Activated CD4-positive, alpha-beta T cell treated with anti-CD3 and anti-CD28 coated beads, Interleukin-2, amount 10 ng/mL, durations not matched to agents 24 days and 14 days (primary cell): Measurements from ENCODE around the gene KDM2B. TPM values are rescaled to one million over a fixed set of nuclear protein-coding genes. Genes with fewer than 3 reads are reported as not detected.

Experiments used
- DNase-seq: peaks from one replicate; pipeline ENCODE4 v3.0.0; 2022
- H3K27ac Mint-ChIP-seq: one replicate; pipeline ENCODE4 v1.8.0; 2022; ENCODE audit warnings: mild to moderate bottlenecking, mixed read lengths
- H3K27me3 Mint-ChIP-seq: one replicate; pipeline ENCODE4 v1.8.0; 2022; ENCODE audit warnings: mixed read lengths
- H3K36me3 Mint-ChIP-seq: one replicate; pipeline ENCODE4 v1.8.0; 2022; ENCODE audit warnings: low read depth, mild to moderate bottlenecking, mixed read lengths
- H3K4me1 Mint-ChIP-seq: one replicate; pipeline ENCODE4 v1.8.0; 2021; ENCODE audit warnings: mixed read lengths
- H3K4me3 Mint-ChIP-seq: one replicate; pipeline ENCODE4 v1.8.0; 2022; ENCODE audit warnings: mild to moderate bottlenecking, moderate library complexity, mixed read lengths
- H3K9me3 Mint-ChIP-seq: one replicate; pipeline ENCODE4 v1.8.0; 2021; ENCODE audit warnings: mixed read lengths
- intact Hi-C: fragments of 100-400 bp; cut with micrococcal nuclease; formaldehyde crosslinking; loops from one replicate; pipeline ENCODE4 v1.15.1; 2023
- total RNA-seq: library from RNA; stranded (reverse); gene quantifications from 2 replicates; pipeline ENCODE4 v1.2.3, GENCODE V29; 2022

The KDM2B gene
- total RNA-seq, 1 donor from 2014 or later: 60.7 TPM

DNA sequence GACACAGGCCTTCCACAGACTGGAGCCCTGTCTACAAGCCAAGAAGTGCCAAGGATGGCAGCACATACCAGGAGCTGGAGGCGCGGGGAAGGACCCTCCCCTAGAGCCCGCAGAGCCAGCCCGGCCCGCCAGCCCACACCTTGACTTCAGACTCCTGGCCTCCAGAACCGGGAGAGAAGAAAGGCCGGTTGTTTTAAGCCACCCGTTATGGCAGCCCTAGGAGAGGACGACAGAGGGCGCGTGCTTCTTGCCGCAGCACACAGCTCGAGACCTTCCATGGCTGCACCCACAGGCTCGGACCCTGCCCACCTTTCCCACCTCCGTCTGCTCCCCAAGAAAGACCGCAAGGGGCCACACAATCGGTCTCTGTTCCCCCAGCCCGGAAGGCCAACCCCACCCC is 127.2 kb downstream of the KDM2B start:
- no peak overlapping the region for H3K4me3 Mint-ChIP-seq
- H3K27ac Mint-ChIP-seq: no peak overlapping the region
- no peaks in the 10 kb centered on the region for H3K27me3 Mint-ChIP-seq
- peaks cover 20% of the 10 kb centered on the region for H3K4me1 Mint-ChIP-seq
- peaks cover 17% of the 10 kb centered on the region for H3K36me3 Mint-ChIP-seq
- intact Hi-C loops: no loop called here
- no peak for DNase-seq
- H3K9me3 Mint-ChIP-seq: no peaks in the 10 kb centered on the region

DNA sequence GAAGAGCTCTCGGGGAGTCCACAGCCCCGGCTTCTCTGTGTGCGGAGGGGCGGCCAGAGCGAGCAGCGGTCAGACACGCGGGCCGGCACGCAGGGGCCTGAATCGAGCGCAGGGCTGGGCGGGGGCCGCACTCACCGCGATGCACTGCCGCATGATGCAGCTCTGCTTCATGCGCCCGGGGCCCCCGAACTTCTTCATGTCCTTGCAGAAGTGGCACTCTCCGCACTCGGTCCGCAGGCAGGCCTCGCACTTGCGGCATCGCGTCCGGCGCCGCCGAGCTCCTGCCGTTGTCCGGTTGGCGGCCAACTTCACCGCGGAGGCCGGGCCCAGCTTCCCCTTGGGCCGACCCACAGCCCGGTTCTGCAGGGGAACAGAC is 127.8 kb downstream of the KDM2B start:
- Mint-ChIP-seq H3K4me3 (no peak overlapping the region), H3K27ac (no peak overlapping the region), H3K36me3 (peaks cover 19% of the 10 kb centered on the region), H3K9me3 (no peaks in the 10 kb centered on the region), H3K27me3 (no peaks in the 10 kb centered on the region), H3K4me1 (peaks cover 20% of the 10 kb centered on the region)
- intact Hi-C loops: no loop called here
- DNase-seq: no peak

DNA sequence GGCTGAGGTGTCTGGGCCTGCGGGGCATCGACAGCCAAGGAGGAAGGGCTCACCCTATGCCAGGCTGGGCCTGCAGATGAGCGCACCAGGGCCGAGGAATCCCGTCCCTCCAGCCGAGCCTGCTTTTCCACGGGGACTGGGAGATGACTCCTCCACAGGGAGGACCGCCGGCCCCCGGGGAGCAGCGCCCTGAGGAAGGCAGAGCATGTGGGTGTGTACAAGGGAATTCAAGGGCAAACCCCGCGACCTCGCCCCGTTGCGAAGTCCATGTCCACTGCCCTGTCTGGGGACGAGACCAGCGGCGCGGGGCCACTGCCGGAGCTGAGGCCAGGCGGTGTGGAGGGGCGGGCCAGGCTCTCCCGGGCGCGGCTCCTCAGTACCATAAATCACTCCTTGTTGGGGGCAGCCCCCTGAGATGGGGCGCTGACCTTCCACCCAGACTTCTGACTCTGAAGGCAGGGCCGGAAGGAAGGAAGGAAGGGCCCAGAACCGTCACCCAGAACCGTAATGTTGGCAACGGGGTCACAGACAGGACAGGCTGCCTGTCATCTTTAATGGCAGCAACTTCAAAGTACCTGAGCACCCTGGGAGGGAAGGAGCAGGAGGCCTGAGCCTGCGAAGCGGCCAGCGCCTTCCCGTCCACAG is 128.4 kb downstream of the KDM2B start:
- no peak for DNase-seq
- intact Hi-C loops: no loop called here
- Mint-ChIP-seq H3K27me3 (no peaks in the 10 kb centered on the region), H3K36me3 (peaks cover 18% of the 10 kb centered on the region), H3K4me3 (no peak overlapping the region), H3K4me1 (peaks cover 17% of the 10 kb centered on the region), H3K27ac (no peak overlapping the region), H3K9me3 (no peaks in the 10 kb centered on the region)

DNA sequence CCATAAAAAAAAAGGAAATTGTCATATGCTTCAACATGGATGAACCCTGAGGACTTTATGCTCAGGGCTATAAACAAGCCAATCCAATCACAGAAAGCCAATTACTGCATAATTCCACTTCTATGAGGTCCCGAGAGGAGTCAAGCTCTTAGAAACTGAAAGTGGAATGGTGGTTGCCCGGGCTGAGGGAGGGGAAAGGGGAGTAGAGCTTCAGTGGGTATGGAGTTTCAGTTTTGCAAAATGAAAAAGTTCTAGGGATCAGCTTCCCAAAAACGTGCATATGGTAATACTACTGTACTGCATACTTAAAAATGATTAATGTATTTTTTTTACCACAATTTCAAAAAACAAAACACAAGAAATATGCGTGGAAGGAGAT is 128.9 kb downstream of the KDM2B start:
- DNase-seq: no peak
- Mint-ChIP-seq H3K9me3 (no peaks in the 10 kb centered on the region), H3K27ac (peak overlapping the region; percentile 26), H3K36me3 (peaks cover 18% of the 10 kb centered on the region), H3K27me3 (no peaks in the 10 kb centered on the region), H3K4me3 (no peak overlapping the region), H3K4me1 (peaks cover 14% of the 10 kb centered on the region)
- intact Hi-C loops: no loop called here

DNA sequence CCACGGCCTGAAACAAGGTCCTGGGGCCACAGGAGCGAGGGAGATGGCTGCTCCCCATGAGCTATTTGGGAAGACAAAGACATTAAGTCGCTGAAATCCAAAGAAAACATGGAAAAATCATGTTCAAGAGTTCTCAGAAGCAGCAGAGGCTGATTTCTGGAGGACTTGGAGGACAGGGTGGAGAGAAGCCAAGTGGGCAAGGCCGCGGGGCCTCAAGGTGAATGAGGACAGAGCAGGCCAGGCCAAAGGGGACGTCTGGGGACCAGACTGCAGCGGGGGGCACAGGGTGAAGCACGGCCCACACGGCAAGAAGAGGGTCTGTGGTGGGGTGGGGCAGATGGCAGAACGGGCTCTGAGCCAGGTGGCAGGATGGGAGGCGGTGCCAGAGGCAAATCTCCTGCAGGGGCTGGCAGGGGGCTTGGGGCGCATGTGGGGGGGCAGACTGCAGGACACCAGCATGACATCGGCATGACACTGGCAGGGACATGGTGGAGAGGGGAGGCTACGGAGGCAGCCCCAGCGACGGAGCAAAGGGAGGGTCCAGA is 132.0 kb downstream of the KDM2B start:
- Mint-ChIP-seq H3K36me3 (peaks cover 30% of the 10 kb centered on the region), H3K4me3 (no peak overlapping the region), H3K4me1 (peaks cover 13% of the 10 kb centered on the region), H3K27me3 (no peaks in the 10 kb centered on the region), H3K27ac (no peak overlapping the region), H3K9me3 (no peaks in the 10 kb centered on the region)
- DNase-seq: no peak
- intact Hi-C loops: no loop called here

DNA sequence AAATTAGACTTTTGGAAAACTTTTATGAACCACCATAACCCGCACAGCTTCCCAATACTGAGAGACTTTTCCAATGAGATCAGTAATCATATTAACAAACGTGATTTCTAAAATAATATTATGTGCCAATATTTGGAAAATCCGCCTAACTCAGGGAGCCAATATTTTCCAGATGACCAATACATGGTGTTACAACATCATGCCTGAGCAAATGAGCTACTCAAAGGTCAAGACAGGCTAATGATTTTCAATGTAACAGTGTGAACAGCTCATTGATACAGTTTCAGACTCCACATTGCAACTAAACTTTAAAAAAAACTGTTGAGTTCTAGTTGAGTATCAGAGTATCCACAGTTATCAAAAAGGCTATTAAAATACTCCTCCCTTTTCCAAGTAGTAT is 134.1 kb downstream of the KDM2B start:
- no peaks in the 10 kb centered on the region for H3K9me3 Mint-ChIP-seq
- H3K4me3 Mint-ChIP-seq: no peak overlapping the region
- H3K4me1 Mint-ChIP-seq: peaks cover 10% of the 10 kb centered on the region
- DNase-seq: no peak
- H3K27me3 Mint-ChIP-seq: no peaks in the 10 kb centered on the region
- intact Hi-C loops: no loop called here
- H3K36me3 Mint-ChIP-seq: peaks cover 31% of the 10 kb centered on the region
- no peak overlapping the region for H3K27ac Mint-ChIP-seq

DNA sequence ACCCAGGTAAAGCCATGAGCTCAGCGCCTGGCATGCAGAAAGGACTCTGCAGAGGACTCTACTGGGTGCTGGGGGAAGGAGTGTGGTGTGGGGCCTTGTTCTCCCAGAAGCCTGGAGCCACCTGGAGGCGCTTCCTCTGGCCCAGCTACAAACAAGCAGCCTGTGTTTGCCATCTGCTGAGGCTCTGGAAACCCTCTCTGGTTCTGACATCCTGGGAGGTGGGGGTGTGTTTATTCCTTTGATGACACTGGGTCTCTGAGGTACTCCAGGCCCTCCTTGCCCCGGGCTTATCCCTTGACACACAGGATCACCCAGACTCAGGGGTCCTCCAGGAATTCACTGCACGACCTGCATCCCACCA is 136.0 kb downstream of the KDM2B start:
- intact Hi-C loops: loop anchor here (5.0 kb wide), 1 partner anchor 93 kb away; the partner anchor contains the start of gene ANAPC5
- Mint-ChIP-seq H3K4me3 (no peak overlapping the region), H3K9me3 (no peaks in the 10 kb centered on the region), H3K4me1 (peaks cover 4% of the 10 kb centered on the region), H3K36me3 (peaks cover 39% of the 10 kb centered on the region), H3K27ac (no peak overlapping the region), H3K27me3 (no peaks in the 10 kb centered on the region)
- DNase-seq: no peak

DNA sequence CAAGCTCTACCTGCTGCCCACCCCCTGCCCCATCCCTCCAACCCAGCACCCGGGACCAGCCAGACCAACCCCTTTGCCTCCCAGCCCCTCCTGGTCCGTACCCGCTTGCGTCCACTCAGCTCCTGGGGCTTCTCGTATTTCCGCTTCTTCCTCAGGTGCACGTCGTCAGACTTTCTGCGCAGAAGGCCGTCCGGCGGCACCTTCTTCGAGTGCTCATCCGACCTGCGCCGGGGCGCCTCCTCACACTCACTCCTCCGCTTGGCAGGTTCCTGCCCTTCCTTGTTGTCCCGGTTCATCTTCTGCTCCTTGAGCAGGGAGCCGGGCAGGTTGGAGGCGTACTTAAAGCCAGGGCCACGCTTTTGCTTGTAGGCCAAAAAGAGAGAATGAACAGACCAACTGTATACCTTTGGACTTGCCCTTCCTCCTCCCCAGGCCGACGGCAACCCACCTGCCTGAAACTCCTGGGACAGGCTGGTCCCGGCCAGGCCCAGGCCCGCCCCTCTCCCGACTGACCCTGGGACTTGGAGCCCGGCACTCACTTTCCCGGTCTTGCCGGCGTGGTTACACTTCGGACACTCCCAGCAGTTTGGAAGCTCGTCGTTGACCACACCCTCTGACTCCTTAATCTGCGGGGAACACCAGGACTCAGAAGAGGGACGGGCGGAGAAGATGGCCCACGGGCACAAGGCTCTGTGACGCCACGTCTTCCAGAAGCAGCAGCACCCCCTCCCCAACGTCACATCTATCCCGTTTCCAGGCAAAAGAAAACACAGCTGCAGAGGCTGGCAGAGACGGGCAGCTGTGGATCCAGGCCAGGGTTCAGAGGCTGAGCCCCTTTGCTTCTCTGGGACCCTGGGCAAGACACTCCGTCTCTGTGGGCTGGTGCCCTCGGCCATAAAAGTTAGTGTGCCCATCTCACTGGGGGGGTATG is 136.6 kb downstream of the KDM2B start:
- H3K27ac Mint-ChIP-seq: no peak overlapping the region
- H3K27me3 Mint-ChIP-seq: no peaks in the 10 kb centered on the region
- H3K9me3 Mint-ChIP-seq: no peaks in the 10 kb centered on the region

DNA sequence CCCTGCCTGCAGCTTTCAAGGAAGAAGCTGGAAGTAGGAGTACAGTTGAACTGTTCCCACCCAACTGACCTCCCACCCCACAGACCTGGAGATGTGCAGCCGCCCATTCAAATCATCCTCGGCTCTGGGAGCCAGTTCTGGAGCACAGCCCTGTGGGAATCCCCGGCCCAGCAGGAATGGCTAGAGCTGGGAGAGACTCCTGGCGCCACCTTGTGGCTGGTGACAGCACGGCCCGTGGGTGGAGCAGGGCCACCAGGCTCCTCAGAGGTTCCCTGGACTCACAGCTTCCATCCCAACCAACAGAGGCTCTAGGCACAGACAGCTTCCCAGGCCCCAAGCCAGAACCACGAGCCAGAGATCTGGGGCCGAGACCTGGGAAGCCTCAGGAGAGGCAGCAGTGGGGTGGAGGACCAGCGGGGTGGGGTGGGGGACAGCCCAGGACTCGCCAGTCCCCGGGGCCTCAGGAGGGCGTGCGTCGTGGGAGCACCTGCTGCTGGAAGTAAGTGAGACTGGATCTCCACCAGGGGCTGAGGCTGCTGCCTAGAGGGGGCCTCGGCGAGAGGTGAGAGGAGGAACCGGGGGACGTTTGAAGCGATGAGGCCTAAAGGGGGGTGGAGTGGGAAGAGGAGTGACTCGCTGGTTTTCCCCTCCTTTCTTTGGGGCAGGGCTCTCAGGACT is 137.5 kb downstream of the KDM2B start:
- Mint-ChIP-seq H3K4me1 (peaks cover 4% of the 10 kb centered on the region), H3K27ac (peak overlapping the region; percentile 53), H3K4me3 (no peak overlapping the region), H3K36me3 (peaks cover 42% of the 10 kb centered on the region), H3K9me3 (no peaks in the 10 kb centered on the region), H3K27me3 (no peaks in the 10 kb centered on the region)
- intact Hi-C loops: loop anchor here (1.0 to 5.0 kb wide), 2 partner anchors 91 to 109 kb away; partner anchors contain the start of gene ANAPC5
- peak; percentile 89 for DNase-seq

More for the DNA sequence above, 136.6 kb downstream of the KDM2B start:
- DNase-seq: no peak
- intact Hi-C loops: loop anchor here (1.0 to 5.0 kb wide), 2 partner anchors 92 to 110 kb away; partner anchors contain the start of gene ANAPC5
- peaks cover 42% of the 10 kb centered on the region for H3K36me3 Mint-ChIP-seq
- peaks cover 4% of the 10 kb centered on the region for H3K4me1 Mint-ChIP-seq
- no peak overlapping the region for H3K4me3 Mint-ChIP-seq

DNA sequence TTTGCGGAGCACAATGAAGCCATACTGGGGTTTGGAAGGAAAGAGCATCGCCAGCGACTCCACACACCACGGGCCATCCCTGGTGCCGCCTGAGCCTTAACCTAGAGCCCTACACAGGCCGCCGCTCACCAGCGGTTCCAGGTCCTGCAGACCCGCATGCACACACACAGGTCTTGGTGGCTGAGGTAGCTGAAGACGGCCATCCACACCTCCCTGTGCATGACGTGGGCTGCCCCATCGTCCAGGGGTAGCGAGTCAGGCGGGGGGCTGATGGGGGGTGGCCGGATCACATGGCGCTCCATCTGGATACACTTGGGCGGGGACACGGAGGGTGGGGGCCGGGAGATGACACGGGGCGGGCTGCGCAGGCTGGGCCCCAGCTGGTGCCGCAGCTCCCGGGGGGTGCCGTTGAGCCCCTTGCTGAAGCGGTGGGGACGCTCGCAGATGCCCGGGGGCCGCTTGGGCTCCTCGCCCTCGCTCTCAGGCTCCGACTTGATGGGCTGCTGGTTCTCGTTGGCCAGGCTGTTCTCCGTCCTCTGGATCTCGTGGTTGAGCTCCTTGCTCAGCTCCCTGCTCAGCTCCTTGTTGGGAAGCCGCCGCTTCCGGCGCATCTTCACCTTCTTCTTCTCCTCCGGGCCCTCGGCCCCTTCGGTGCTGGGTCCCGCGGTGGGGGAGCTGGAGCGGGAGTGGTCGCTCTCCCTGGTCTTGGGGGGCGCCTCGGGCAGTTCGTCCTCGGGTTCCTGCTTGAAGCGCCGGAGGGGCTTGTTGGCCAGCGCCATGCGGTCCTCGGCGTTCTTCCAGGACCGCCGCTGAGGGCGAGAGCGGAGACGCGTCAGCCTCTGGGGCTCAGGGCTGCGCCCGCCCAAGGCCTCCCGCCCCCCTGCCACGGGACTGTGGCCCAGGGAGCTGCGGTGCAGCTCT is 138.5 kb downstream of the KDM2B start:
- H3K27me3 Mint-ChIP-seq: no peaks in the 10 kb centered on the region
- no peaks in the 10 kb centered on the region for H3K9me3 Mint-ChIP-seq
- no peak overlapping the region for H3K27ac Mint-ChIP-seq
- H3K36me3 Mint-ChIP-seq: peaks cover 52% of the 10 kb centered on the region
- intact Hi-C loops: loop anchor here (5.0 kb wide), 1 partner anchor 90 kb away; the partner anchor contains the start of gene ANAPC5
- DNase-seq: no peak
- H3K4me3 Mint-ChIP-seq: no peak overlapping the region
- H3K4me1 Mint-ChIP-seq: peaks cover 4% of the 10 kb centered on the region

DNA sequence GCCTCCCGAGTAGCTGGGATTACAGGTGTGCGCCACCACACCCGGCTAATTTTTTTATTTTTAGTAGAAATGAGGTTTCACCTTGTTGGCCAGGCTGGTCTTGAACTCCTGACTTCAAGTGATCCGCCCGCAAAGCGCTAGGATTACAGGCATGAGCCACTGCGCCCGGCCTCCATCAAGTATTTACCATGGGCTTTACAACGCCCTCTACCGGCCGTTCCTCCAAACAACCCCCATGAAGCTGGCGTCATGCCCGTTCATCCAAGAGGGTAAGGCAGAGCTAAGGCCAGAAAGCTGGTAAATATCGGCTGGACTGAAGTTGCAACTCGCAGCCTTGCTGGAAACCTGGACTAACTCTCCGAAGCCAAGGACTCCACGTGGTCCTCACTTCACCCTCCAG is 139.3 kb downstream of the KDM2B start:
- Mint-ChIP-seq H3K36me3 (peaks cover 57% of the 10 kb centered on the region), H3K27me3 (no peaks in the 10 kb centered on the region), H3K4me1 (peaks cover 4% of the 10 kb centered on the region), H3K4me3 (no peak overlapping the region), H3K9me3 (peaks cover 5% of the 10 kb centered on the region), H3K27ac (no peak overlapping the region)
- no peak for DNase-seq
- intact Hi-C loops: loop anchor here (5.0 kb wide), 1 partner anchor 89 kb away; the partner anchor contains the start of gene ANAPC5

DNA sequence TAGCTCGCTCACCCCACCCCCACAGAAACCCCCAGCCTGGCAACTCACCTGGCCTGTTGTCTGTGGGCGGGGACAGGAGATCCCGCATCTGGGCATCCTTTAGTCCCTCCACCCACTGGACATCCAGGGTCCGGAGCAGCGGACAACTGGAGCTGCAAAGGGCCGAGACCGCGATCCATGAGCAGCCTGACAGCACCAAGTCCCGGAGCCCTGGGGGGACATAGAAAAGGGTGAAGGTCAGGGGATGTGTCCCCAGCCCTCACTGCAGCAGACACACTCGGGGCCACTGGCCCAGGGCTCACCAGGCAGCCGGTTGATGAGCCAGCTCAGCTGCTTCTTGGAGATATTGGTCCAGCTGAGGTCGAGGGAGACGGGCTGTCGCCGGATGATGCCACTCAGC is 140.1 kb downstream of the KDM2B start:
- Mint-ChIP-seq H3K36me3 (peaks cover 61% of the 10 kb centered on the region), H3K27ac (no peak overlapping the region), H3K27me3 (no peaks in the 10 kb centered on the region), H3K4me1 (peaks cover 4% of the 10 kb centered on the region), H3K4me3 (no peak overlapping the region), H3K9me3 (peaks cover 5% of the 10 kb centered on the region)
- intact Hi-C loops: loop anchor here (5.0 kb wide), 1 partner anchor 88 kb away; the partner anchor contains the start of gene ANAPC5
- no peak for DNase-seq

DNA sequence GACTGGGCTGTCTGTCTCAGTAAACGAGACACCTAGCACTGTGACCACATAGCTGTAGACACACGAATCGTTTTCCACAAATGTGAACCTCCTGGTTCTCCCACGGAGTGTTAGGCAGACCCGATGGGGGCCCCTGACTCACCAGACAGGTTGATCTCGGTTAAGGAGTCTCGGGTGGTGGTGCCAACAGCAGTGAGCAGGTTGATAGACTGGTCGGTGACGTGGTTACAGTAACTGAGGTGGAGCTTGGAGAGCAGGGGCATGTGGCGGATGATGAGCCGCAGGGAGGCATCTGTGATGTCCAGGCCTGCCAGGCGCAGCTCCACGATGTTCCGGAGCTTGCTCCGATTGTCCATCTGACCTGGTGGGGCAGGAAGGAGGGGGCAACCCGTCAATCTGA is 141.1 kb downstream of the KDM2B start:
- intact Hi-C loops: loop anchor here (5.0 kb wide), 1 partner anchor 87 kb away; the partner anchor contains the start of gene ANAPC5
- H3K9me3 Mint-ChIP-seq: peaks cover 5% of the 10 kb centered on the region
- H3K36me3 Mint-ChIP-seq: peaks cover 71% of the 10 kb centered on the region
- H3K4me1 Mint-ChIP-seq: peaks cover 4% of the 10 kb centered on the region
- no peaks in the 10 kb centered on the region for H3K27me3 Mint-ChIP-seq
- no peak for DNase-seq
- H3K27ac Mint-ChIP-seq: no peak overlapping the region
- H3K4me3 Mint-ChIP-seq: no peak overlapping the region
